ENCODE measurements around the gene CTDP1.

DNA sequence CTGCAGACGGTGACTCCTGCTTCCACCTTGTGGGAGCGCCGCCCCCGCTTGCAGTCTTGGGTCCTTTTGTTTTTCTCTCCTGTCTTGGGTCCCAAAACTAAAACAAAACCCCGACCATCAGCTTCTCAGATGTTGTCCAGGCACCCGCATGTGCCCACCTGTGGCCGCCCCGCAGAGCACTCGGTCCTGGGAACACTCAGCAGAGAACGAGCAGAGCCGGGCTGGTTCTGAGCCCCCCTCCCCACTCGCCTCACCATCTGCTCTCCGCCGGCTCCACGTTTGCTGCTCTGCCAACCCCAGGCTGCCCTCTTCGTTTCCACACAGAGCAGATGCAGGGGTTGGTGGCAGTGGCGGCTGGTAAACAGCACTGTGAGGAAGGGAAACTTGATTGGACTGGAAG lies 38.5 kb downstream of the CTDP1 start:
- TF ChIP-seq, protein P1, sequence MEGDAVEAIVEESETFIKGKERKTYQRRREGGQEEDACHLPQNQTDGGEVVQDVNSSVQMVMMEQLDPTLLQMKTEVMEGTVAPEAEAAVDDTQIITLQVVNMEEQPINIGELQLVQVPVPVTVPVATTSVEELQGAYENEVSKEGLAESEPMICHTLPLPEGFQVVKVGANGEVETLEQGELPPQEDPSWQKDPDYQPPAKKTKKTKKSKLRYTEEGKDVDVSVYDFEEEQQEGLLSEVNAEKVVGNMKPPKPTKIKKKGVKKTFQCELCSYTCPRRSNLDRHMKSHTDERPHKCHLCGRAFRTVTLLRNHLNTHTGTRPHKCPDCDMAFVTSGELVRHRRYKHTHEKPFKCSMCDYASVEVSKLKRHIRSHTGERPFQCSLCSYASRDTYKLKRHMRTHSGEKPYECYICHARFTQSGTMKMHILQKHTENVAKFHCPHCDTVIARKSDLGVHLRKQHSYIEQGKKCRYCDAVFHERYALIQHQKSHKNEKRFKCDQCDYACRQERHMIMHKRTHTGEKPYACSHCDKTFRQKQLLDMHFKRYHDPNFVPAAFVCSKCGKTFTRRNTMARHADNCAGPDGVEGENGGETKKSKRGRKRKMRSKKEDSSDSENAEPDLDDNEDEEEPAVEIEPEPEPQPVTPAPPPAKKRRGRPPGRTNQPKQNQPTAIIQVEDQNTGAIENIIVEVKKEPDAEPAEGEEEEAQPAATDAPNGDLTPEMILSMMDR (conservative IDR thresholded peaks at IDR 0.05; ENCODE audit: low read depth, low read length) = no peak
- TF ChIP-seq EZH2 (IDR thresholded peaks at IDR 0.05; ENCODE audit: low read length, unreplicated experiment) = no peak
- no peak for TF ChIP-seq EZH2phosphoT487 (IDR thresholded peaks at IDR 0.05; ENCODE audit: borderline replicate concordance, low read length)
